Right ventricle myocardium inferior (tissue), 1 donor: Measurements from ENCODE around the gene MARK2. TPM values are rescaled to one million over a fixed set of nuclear protein-coding genes. Genes with fewer than 3 reads are reported as not detected.

Source experiments
- ATAC-seq: fragments of 200-7000 bp; cut with Tn5 transposase; one replicate; pipeline ENCODE4 v1.9.1; 2020; ENCODE audit warnings: mild to moderate bottlenecking, moderate library complexity
- DNase-seq: peaks from one replicate; pipeline ENCODE4 v3.0.0; 2021; ENCODE audit errors: missing footprints
- intact Hi-C: fragments of 100-400 bp; cut with DNase I; formaldehyde crosslinking; loops from one replicate; pipeline ENCODE4 v1.11.0; 2022
- total RNA-seq: library from RNA; stranded (reverse); fragmentation: NEBNext Ultra II Directional; extraction: Animal tissue kit (Norgen Biotek cat#: 25700); gene quantifications from one replicate; pipeline ENCODE4 v1.2.1, GENCODE V29; 2021
- donor health status: DM: no; HTN: yes; CAD: no; lungs with severe emphysema.

MARK2 gene
- total RNA-seq, 1 donor from 2014 or later: 37.4 TPM

DNA sequence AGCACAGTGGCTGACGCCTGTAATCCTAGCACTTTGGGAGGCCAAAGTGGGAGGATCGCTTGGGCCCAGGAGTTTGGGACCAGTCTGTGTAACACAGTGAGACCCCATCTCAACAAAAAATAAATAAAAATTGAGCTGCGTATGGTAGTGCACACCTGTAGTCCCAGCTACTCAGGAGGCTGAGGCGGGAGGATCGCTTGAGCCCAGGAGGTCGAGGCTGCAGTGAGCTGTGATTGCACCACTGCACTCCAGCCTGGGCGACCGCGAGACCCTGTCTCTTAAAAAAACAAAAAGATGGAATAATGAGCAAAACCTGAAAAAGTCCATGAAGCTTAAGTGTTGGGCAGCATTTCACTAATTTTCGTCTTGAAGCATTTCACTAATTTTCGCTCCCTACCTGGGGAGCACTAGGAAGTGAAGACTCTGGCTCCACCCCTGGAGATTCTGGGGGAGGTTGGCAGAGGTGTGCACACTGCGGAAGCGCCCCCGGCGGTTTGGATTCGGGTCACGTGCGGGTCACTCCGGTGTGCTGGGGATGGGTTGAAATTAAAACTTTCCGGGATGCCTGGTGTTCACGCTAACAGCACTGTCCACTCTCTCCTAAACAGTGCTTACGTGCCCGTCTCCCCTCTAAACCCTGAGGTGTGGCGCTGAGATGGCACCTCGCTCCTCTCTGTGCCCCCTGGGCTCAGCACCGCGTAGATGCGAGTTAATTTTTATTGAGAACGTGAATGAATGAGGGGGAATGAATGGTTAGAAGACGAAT, 99.0 kb downstream of the MARK2 start:
- DNase-seq (no peak), ATAC-seq (no peak)
- intact Hi-C loops: loop anchor here (1.0 to 2.0 kb wide), 2 partner anchors 21 to 65 kb away; partner anchors contain the start of gene RCOR2

- intact Hi-C loops: loop anchor here (1.0 to 2.0 kb wide), 2 partner anchors 21 to 66 kb away; partner anchors contain the start of gene RCOR2
- DNase-seq (peak; percentile 95), ATAC-seq (peak; percentile 93)
Observed at GRCh38 chr11:63938479-63939396, 99.8 kb downstream of the MARK2 start, which contains the start of gene NAA40. NAA40 (plus strand) TSS chr11:63939002; CDS start chr11:63939097, 95 bp downstream.

- DNase-seq (no peak), ATAC-seq (no peak)
- intact Hi-C loops: loop anchor here (2.0 kb wide), 1 partner anchor 67 kb away; no protein-coding TSS in a partner anchor
Observed at GRCh38 chr11:63939397-63939891, 100.5 kb downstream of the MARK2 start.

DNA sequence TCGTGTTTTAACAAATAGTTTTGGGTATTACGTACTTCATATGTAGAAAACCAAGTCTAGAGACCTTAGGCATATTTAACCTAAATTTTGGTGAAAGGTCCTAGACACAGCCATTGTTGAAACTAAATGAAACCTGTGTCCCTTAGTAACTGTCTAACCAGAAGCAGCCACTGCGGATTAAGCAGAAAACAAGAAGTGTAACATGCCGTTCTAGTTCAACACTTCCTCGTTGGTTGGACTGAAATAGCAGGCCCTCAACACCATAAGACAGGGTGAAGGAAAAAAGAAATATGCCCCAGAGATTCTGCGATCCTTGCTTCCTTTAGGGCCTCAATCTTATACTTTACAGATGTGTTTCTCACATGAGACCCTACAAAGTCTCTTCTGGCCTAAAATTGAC, 101.9 kb downstream of the MARK2 start:
- no peak for DNase-seq
- intact Hi-C loops: loop anchor here (5.0 kb wide), 1 partner anchor 33 kb away; no protein-coding TSS in a partner anchor
- no peak for ATAC-seq

DNA sequence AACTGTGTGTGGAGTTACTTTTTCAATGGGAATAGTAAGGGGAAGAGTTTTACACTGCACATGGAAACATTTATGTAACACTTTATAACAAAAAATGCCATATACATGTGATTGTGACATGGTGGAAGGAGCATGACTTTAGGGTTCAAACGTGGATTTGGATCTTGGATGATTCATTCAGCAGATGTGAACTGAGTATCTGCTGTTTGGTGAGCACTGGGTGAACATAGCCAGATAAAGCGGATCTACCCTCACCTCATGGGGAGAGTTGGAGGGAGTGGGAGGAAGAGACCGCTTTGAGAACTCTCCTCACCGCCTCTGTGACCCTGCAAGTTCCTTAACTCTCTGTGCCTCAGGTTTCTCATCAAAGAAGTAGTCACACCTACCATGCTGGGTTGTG, 103.0 kb downstream of the MARK2 start:
- no peak for DNase-seq
- ATAC-seq: no peak
- intact Hi-C loops: loop anchor here (5.0 kb wide), 1 partner anchor 35 kb away; no protein-coding TSS in a partner anchor

DNA sequence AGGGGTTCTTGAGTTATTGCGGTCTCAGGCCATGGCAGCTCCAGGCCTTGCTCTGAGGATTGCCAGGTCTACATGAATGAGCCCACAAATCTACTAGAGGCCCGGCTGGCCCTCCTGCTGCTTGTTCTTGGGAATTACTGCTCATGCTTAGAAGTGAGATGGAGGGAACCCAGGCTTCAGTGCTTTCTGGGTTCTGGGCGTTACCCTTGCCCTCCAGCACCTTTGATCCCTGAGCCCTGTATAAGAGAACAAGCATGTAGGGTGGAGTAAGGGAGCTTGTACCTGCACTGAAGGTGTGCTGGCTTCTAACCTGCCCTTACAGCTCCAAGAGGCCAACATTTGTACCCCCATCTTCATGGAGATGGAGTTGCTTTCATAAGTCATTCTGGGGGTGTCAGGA, 103.9 kb downstream of the MARK2 start:
- DNase-seq: no peak
- intact Hi-C loops: loop anchor here (5.0 kb wide), 1 partner anchor 36 kb away; no protein-coding TSS in a partner anchor

DNA sequence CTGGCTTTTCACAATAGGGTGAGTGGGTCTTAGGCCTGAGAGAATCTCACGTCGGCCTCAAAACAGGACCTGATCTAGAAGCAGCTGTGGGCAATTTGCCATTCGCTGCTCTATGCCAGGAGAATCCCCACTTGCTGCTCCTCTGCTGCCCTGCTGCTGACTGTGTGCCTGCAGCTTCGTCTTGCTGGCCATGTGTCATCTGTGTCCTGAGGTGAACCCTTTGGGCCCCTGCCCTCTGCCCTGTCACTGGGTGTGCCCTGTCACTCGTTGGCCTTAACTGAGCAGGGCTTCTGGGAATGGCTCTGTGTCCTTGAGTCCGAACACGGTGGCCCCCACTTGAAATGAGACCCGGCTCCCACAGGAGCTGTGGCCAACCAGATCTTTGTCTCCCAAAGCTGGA, 106.1 kb downstream of the MARK2 start:
- intact Hi-C loops: loop anchor here (5.0 kb wide), 2 partner anchors 38 to 178 kb away; partner anchors contain the start of gene ZFTA
- DNase-seq: no peak
- peak; percentile 73 for ATAC-seq

More for the DNA sequence above, 103.9 kb downstream of the MARK2 start:
- no peak for ATAC-seq

GRCh38 chr11:63945477-63946163, 106.7 kb downstream of the MARK2 start:
- peak; percentile 71 for DNase-seq
- ATAC-seq: peak; percentile 84
- intact Hi-C loops: loop anchor here (1.0 to 5.0 kb wide), 2 partner anchors 108 to 178 kb away; partner anchors contain the start of gene ZFTA

GRCh38 chr11:63951779-63952536, 113.0 kb downstream of the MARK2 start:
- ATAC-seq (no peak), DNase-seq (no peak)
- intact Hi-C loops: no loop called here

DNA sequence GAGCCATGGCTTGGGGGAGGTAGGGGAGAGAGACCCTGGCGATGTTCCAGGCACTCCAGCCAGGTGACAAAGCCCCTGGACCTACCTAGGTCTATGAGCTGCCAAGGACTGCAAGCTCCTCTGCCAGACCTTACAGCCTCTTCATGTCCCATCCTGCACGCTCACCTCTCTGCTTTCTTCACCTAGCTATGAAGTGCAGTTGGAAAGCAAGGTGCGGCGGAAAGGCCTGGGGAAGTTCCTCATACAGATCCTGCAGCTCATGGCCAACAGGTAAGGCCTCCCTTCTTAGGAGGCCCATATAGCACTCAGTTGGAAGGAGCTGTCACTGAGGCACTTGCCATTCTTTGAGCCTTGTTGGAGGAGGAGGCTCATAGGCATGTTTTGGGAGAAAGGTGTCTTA, 113.7 kb downstream of the MARK2 start:
- ATAC-seq (no peak), DNase-seq (no peak)

GRCh38 chr11:63958008-63958407, 119.1 kb downstream of the MARK2 start:
- ATAC-seq (no peak), DNase-seq (no peak)
- intact Hi-C loops: no loop called here

More for the DNA sequence above, 113.7 kb downstream of the MARK2 start:
- intact Hi-C loops: no loop called here

Other genes starting within 250 kb of the MARK2 start
- 200 TPM for gene PLAAT3, start 224.7 kb upstream of the MARK2 start, total RNA-seq
- 15.4 TPM for gene ATL3, start 167.7 kb upstream of the MARK2 start, total RNA-seq
- 52.4 TPM for gene RTN3, start 157.6 kb upstream of the MARK2 start, total RNA-seq
- 12.6 TPM for gene ZFTA, start 70.3 kb upstream of the MARK2 start, total RNA-seq
- gene SPINDOC, start 25.7 kb upstream of the MARK2 start, total RNA-seq: 11.9 TPM
- 11.1 TPM for gene RCOR2, start 78.1 kb downstream of the MARK2 start, total RNA-seq
- gene NAA40, start 99.9 kb downstream of the MARK2 start, total RNA-seq: 18.7 TPM
- gene COX8A, start 135.5 kb downstream of the MARK2 start, total RNA-seq: 1,159 TPM
- 55.6 TPM for gene OTUB1, start 147.3 kb downstream of the MARK2 start, total RNA-seq
- 0.57 TPM for gene FLRT1, start 196.8 kb downstream of the MARK2 start, total RNA-seq